GM21515 (cell line): ENCODE data around the gene FAM156B.
A peak's percentile ranks its signal among the peaks of the same experiment; 100 is the strongest.
"Not testable (repeated sequence)": the region's sequence is repeated elsewhere in the genome, so short reads cannot be mapped to it uniquely, and the experiment has no call there.

Experiments used
- ATAC-seq: cut with Tn5 transposase; IDR thresholded peaks from one replicate; pipeline ENCODE4 v1.9.1; 2021; ENCODE audit not compliant: unreplicated experiment

The FAM156B gene, protein sequence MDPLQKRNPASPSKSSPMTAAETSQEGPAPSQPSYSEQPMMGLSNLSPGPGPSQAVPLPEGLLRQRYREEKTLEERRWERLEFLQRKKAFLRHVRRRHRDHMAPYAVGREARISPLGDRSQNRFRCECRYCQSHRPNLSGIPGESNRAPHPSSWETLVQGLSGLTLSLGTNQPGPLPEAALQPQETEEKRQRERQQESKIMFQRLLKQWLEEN

DNA sequence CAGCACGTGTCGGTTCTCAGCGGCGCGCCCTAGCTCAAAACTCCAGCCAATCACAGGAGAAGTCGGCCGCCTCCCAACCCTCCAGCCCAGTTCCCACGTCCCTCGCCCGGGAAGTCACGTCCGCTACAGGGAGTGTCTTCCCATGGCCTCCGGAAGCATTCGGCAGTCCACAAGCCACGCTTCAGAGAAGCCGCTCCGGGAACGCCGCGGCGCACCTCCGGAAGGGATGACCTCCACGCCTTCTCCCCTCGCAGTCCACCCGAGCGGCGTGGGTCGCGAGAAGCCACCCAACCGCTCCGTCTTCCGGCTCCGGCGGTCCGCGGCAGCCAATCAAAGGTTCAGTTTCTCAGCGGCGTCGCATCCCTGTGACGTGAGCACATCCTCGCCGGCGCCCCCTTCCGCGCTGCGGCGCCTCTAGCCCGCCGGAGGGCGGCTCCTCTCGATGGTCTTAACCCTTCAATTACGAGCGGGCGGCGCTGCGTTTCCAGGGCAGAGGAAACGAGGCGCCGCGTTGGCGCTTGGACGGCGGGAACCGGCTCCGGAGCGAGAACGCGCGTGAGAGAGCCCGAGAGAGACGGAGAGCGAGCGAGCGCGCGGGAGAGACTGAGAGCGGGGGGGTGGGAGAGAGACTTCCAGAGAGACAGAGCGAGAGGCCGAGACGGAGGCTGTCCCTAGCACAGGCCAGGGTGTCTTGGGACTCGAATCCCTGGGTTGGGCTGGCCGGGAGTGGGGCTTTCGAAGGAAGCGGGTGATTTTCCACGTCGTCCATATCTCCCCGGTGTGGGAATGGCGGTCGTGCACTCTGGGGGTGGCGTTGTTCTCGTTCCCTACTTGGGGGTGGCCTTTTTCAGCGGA lies at the start of gene FAM156B:
FAM156B (plus strand) TSS at position 476 of the 855 bp plus-strand sequence. CDS start 9,896 bp downstream, outside the sequence.
- peak; percentile 81 for ATAC-seq

DNA sequence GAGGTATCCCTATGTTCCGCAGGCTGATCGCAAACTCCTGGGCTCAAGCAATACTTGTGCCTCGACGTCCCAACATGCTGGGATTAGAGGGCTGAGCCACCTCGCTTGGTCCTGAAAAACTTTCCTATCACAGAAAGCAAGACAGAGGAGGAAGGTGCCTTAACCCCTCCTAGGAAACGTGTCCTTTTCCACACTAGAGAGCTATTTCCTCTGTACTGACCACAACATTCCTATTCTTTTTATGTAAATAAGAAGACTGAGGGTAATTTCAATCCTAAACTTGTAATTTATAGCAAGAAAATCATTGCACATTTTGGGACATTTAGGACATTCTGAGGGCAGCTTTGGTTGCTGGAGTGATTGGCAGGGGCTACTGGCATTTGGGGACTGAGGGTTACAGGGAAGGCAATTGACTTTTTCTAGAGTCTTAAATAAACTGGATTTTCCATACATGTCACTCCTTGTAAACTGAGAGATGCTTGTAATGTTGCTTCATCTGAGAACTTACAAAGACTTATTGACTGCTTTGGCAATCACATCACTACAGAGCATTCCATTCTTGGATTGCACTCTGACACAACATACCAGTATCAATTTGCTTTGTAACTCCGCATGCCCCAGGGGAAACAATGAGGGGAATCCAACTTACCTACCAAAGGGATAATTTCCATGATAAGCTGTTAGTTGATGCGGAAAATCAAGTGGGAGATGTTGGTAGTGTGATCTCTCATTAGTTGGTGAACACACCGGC lies 44.8 kb upstream of the FAM156B start:
- ATAC-seq: no peak

DNA sequence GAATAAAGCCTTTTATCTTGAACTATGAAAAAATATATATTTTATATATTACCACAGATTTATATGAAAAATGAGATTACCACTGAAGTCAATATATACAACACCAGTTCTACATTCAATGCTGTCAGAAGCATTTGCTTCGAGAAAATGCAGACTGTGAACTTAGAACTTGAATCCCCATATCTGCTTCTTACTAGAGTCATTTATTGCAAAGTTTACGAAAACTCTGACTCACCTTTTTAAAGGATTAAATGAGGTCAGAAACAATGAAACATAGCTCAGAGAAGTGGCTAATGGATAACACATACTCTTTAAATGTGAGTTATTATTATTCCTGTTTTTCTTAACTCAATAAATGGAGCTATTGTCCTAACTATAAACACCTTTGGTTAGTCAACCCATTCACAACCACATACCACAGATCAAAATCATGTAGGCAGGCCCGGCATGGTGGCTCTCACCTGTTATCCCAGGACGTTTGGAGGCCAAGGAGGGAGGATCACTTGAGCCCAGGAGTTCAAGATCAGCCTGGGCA lies 40.1 kb upstream of the FAM156B start:
- not testable (repeated sequence) for ATAC-seq

DNA sequence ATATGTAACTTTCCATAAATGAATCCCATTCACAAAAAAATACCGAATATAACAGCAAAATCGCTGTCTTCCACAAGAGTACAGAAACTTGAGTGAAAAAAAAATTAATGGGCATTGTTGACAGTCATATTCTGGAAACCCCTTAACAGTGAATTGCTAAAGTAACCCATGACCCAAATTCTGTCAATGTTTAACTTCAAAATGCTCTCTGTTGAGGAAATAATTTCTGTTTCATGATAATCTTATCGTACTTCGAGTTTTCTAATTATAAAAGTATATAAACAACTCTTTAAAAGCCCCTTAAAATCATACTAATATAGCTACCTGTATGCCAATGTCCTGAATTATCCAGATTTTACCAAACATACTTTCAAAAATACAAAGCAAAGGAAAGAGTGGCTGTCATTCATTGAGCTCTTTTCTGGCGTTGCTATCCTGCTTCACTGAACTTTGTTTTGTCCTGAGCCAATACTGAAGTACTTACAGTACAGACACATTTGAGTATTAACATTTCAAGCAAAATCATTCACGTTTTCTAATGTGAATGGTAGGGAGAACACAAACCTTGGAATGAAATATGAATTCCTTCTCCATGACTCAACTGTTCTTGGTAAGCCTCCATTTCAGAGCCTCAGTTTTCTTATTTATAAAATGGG lies 31.7 kb upstream of the FAM156B start:
- no peak for ATAC-seq

DNA sequence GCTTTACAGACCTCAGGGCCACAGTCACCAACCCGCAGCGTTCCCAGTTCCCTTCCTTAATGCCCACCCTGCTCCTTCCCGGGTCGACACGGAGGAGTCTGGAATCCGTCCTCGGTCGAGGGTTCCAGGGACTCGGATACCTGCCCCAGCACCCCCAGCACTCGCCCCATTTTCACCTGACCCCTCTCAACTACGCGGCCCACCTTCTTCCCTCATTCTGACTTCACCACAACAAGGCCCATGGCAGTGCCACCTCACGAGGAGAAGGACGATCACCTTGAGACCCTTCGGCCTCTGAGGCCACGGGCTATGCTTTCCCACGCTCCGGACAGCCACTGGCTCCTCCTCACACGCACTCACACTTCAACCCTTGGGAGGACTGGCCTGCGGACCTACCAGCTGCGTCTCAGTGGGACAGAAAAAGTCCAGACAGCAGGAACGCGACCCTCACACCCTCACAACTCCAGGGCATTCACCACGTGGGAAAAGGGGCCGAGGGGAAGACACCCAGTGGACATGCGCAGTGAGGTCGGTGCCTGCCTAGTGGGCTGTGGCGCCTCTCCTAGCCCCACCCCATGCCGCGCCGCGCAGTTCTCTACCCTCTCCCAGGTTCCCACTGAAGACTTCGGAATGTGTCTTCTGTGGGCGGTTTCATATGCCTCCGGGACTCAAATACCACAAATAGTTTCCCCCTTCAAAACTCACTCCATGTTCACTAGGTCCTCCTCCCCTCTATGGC lies 29.4 kb upstream of the FAM156B start, which contains the start of gene XAGE3:
XAGE3 (minus strand) TSS at position 474 of the 739 bp plus-strand sequence. CDS start 950 bp downstream, outside the sequence.
- no peak for ATAC-seq

DNA sequence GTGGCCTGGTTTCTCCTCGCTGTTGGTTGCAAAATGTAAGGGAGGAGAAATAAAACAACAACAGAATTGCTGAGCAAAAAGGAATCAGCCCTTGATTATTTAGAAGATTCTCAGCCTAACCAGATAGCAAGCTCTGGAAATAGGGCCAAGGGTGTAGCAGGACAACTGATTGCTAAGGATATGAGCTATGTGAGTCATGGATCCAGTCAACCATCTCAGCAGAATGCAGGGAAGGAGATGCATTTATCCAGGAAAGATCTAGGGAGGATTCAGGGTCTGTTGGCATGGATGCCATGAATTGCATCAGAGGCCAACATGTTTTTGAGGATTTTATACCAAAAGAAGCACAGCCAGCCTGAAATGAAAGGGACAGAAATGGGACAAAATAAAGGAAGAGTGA lies 27.1 kb upstream of the FAM156B start:
- no peak for ATAC-seq

DNA sequence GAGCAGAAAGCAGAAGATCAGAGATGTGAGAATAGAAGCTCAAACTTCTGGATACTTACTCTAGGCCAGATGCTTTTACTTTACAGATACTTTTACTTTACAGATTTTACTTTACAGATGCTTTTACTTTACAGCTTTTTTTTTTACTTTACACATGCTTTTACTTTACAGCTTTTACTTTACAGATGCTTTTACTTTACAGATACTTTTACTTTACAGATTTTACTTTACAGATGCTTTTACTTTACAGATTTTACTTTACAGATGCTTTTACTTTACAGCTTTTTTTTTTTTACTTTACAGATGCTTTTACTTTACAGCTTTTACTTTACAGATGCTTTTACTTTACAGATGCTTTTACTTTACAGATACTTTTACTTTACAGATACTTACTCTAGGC lies 23.3 kb upstream of the FAM156B start:
- ATAC-seq: not testable (repeated sequence)

DNA sequence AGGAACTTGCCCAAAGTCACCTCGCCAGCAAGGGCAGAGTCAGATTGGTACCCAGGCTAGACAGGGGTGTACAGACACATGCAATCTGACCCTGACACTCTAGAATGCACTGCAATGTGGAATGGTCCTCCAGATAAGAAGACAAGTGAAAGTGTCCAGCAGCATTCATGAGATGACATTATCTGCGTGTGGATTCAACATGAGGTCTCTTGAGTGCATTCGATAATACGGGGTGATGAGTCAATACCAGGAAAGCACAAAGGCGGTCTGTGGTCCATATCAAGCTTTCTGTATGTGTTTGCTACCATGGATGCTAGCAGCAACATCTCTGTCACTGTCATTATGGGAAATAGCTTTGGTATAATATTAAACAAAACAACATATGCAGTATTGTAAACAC lies 22.5 kb upstream of the FAM156B start:
- ATAC-seq: no peak

DNA sequence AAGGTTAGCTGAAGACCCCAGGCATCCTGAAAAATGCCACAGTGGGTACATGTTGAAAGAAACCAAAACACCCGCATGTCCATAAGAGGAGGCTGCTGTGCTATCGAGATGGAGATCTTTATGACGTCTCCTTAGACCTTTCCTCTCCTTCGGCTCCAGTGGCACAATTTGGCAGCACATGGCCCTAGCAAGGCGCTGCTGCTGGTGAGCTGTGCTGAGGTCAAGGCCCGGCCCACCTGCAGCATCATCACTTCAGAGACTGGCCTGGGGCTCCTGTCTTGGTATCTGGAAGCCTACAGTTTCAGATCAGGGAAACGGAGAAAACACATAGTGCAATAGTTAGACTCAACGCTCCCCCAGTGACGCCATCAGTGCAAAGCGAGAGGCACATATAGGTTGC lies 21.7 kb upstream of the FAM156B start:
- not testable (repeated sequence) for ATAC-seq

DNA sequence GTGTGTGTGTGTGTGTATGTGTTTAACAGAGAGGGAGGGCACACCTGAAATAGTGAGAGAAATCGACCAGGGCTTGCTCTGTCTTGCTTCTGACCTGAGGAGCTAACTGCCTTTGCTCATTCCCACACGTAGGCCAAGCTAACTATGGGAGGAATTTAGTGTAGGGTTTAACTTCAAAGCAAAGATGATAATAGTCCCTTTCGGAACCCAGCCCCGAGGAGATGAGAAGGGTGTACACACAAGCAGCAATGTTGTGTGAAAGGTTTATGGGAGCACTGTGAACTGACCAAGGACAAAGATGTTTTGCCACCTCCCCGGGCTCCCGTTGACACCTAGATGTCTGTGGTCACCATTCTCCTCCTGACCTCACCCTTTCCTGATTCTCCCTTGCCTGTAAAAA lies 20.7 kb upstream of the FAM156B start:
- not testable (repeated sequence) for ATAC-seq

DNA sequence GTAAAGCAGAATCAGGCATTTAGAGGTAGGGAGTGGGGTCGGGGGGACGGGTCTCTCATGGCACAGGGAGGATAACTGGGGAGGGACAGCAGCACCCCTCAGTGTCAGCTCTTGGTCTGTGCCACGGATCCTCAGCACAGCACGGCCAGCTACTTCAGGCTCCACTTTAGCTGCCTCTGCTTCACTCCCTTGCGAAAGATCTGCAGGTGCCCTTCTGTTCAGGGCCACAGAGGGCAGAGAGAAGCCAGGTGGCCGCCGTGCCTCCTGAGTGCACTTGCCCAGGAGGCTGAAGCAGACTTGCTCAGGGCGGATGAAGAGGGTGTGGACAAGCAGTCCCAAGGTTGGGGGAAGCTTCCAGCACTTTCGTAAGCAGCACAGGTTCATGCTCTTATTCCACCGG lies 9.7 kb upstream of the FAM156B start:
- not testable (repeated sequence) for ATAC-seq

DNA sequence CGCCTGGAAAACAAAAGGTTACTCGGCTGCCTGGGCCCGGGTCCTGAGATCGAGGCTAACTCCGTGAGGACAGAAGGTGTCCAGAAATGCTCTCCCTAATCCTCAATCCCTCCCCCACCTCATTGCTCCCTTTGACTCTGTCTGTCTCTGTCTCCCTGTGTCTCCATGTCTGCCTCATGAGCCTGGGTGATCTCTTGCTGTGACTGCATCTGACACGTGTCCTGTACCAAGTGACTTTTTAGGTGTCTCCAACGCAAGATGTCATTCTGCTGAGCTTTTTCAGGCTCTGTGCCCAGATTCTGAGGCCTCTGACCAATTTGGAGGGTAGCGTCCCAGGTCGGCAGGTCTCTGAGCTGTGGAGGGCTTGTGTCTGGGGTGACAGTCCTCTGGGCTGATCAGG lies 9.0 kb upstream of the FAM156B start:
- not testable (repeated sequence) for ATAC-seq

DNA sequence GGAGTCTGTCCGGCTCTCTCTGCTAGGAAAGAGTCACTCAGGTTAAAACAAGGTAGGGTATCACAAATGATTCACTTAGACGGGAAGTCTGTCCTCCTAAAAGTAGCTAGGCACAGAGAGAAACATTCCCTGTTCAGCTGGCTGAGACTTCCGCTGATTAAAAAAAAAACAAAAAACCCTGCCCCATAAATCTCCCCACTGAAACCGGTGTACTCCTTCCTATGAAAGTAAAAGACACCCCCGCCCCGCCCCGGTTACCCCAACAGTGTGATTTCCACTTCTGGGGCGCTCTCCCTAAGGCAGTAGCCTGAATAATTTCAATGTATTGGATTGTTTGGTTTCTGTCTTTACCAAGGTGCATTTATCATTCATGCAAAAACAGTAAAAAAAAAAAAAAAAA lies 692 bp upstream of the FAM156B start:
- peak; percentile 37 for ATAC-seq

DNA sequence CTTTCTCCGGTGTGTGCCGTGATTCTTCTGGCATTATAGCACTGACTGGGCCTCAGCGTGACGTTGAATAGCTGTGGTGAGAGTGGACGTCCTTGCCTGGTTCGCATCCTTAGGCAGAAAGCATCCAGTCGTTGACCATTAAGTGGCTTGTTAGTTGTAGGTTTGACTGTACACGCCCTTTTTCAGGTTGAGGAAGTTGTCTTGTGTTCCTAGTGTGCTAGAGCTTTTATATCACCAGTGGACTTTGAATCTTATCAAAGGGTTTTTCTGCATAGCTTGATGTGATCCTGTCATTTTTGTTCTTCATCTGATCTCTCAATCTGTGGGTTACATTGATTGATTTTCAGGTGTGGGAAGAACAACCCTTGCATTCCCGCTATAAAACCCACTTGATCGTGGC lies 8.4 kb downstream of the FAM156B start:
- ATAC-seq: not testable (repeated sequence)

DNA sequence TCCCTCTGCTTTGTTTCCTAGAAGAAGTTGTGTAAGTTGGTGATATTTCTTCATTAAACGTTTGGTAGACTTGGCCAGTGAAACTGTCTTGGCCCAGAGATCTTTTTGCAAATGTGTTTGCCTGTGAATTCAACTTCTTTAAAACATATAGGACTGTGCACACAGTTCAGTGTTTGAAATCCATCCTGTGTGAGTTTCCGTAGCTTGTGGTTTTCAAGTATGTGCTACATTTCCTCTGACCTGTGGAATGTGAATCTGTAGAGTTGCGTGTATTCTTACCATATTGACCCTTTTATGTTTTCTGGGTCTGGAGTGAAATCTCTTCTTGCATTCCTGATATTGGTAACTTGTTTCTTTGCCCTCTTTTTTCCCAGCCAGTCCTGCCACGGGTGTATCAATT lies 8.9 kb downstream of the FAM156B start:
- not testable (repeated sequence) for ATAC-seq

DNA sequence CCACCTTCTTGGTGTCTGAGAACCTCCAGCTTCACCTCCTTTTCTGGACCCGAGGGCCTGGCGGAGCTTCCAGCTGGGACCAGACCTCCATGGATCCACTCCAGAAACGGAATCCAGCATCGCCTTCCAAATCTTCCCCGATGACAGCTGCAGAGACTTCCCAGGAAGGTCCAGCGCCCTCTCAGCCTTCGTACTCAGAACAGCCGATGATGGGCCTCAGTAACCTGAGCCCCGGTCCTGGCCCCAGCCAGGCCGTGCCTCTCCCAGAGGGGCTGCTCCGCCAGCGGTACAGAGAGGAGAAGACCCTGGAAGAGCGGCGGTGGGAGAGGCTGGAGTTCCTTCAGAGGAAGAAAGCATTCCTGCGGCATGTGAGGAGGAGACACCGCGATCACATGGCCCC lies 10.0 kb downstream of the FAM156B start:
- ATAC-seq: not testable (repeated sequence)

DNA sequence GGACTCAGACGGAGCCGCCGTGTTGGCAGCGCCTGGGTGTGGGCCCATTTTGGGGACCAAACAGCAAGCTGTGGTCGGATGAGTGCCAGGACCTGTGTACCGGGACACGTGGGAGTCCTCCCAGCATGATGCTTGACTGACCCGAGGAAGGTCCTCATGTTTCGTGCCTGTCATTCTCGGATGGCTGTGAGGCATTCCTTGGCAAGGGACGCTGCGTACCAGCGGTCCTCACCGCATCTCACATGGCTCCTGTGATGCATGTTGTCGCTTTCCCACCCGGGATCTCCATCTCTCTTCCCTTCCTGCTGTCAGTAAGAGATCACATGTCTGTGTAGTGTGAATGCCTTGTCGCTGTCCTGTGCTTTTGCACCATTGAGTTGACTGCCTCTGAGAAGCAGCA lies 10.8 kb downstream of the FAM156B start:
- not testable (repeated sequence) for ATAC-seq

DNA sequence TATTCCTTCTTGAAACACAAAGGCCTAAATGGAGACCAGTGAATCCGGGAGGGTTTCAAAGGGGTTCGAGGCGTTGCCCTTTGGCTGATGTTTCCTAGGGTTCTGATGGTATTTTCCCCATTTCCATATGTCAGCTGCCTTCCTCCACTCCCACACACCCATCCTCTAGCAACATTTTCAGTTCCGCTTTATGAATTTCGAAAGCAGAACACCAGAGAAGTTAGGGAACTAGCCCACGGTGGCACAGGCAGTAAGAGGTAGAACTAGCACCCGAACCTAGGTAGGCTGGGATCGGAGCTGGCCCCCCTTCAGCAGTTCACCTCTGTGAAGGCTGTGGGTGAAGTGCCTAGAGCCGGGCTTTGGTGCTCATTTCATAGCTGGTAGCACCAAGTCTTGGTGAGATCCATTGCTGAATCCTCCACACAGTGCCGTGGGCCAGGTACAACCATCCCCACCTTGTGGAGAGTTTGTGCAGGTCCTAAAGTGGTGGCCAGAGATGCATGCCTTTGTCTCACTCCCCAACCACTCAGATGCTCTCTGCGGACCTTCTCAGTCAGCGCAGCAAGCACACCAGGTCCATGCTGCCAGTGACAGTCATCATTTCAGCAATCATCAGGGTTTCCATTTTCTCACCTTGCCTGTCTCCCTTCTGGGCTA lies 12.3 kb downstream of the FAM156B start:
- not testable (repeated sequence) for ATAC-seq

DNA sequence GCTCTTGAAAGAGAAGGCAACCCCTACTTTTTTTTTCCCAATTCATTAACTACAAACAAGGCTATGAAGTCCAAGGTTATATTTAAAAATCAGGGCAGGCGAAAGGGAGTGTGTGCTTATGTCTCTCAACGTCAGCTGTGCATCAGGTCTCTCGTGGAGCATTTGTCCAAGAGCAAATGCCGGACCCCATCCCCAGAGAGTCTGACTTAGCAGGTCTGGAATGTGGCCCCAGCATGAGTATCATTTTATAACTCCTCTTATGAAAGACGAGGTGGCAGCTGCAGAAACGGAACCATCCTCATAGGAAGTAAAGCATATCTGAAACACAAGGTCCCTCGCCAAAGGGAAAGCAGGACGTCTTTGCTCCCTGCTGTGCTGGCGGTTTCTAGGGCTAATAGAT lies 16.6 kb downstream of the FAM156B start:
- ATAC-seq: not testable (repeated sequence)
